ENCODE data around the gene PSME1.

Gene PSME1

GRCh38 chr14:24135834-24136683 lies at the start of gene PSME1:
Gene PSME1, plus strand, starts transcription at chr14:24136194. Its CDS starts 69 bp downstream, at chr14:24136263.
- peak; percentile 81 for DNase-seq (ENCODE audit: low spot score)

DNA sequence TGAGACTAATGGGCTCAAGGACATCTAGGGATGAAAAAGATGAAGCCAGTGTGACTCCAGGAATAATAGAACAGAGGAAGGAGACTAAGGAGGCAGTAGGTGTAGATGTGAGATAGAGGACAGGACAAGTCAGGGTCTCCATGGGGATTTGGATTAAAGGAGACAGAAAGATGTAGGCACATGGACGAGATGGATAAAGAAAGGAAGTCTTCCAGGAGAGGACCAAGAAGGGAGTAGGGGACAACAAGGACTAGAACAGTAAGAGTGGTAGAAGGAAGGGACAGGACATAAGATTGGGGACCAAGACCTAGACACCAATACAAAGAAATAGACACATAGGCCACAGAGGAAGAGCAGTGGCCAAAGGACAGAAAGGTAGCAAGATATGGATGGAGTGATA lies 49.0 kb upstream of the PSME1 start:
- no peak for DNase-seq (ENCODE audit: low spot score)

- DNase-seq (ENCODE audit: low spot score): no peak
These were observed 47.9 kb upstream of the PSME1 start for GRCh38 chr14:24088095-24088494.

DNA sequence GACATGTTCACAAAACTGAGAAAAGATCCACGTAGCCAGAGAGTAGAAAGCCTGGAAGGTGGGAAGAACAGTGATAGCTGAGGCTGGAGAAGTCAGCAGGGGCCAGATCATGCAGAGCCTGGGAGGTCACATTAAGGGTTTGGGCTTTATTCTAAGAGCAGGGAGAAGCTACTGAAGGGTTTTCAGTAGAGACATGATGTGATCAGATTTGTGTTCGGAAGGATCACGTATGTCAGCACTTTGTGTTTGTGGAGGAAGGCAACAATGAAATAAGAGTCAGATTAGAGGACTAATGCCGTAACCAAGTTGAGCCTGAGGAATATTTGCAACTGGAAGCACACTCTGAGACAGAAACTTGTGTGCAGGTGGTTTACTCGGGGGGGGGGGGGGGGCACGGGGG lies 46.1 kb upstream of the PSME1 start:
- DNase-seq (ENCODE audit: low spot score): no peak

GRCh38 chr14:24092110-24092504 lies 43.9 kb upstream of the PSME1 start:
- DNase-seq (ENCODE audit: low spot score): no peak

DNA sequence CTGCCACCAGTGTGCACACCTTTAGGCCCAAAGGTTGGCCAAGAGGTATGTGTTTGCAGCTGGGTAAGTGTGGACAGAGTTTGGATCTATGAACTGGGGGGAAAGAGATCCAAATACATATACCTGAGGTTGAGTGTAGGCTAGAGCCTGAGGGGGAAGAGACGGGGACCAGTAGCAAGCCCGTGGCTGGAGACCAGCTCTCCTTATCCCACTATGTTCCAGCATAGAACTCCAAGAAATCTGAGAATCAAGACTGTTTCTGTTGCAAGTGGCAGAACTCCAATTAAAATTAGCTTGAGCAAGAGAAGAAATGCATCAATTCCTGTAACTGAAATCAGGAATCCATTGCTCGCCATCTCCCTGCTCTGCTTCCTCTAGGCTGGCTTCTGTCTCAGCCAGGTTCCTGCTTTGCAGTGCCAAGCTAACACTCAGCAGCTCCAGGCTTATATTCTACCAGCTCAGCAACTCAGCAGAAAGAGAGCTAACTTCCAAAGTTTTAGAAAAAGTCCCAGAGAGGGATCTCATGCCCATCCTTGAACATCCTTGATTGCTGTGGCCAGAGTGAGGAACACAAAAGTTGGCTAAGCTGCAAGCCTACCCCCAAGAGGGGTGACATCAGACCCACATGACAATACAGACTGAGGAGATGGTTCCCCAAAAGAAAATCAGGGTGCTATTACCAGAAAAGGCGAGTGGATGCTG lies 43.3 kb upstream of the PSME1 start:
- no peak for DNase-seq (ENCODE audit: low spot score)

GRCh38 chr14:24093207-24093900 lies 42.6 kb upstream of the PSME1 start:
- no peak for DNase-seq (ENCODE audit: low spot score)

DNA sequence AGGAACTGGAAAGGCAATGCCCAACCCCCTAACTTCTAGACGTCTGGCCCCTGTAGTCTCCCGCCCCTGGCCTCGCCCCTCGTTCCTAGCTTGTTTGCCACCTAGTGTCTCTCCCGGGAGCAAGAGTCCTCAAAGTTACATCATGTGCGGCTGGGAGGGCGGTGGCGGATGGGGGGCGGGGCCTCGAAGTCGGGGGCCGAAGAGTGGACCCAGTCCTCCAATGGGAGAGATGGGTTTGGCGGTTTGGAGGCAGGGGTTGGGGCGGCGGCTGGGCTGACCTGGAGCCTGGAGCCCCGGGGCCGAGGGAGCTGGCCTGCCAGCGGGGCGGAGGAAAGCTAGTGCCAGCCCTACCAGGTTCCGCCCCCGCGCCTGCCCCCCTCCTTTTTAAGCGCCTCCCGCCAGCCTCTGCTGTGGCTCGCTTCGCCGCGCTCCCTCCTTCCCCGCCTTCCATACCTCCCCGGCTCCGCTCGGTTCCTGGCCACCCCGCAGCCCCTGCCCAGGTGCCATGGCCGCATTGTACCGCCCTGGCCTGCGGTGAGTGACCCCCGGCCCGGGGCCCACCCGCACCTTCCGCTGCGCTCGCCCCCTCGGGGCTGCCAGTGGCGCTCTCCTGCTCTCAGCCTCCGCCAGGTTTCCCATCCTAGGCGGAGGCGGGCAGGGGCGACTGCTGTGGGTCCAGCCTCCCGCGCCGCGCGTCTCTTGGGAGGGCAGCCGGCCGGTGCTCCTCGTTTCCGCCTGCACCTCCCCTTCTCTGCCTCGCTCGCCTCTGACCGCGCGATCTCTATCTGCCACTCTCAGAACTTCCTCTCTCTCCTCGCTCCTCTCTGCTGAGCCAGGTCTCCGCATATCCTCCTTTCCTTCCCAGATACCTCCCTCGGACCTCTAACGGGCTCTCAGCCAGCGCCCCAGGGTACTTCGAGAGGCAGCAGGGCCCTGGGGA lies 41.8 kb upstream of the PSME1 start, which contains the start of gene PCK2:
Gene PCK2, plus strand, starts transcription at position 411 of the 940 bp plus-strand sequence. Its CDS starts 95 bp downstream, at position 506.
- peak; percentile 96 for DNase-seq (ENCODE audit: low spot score)

DNA sequence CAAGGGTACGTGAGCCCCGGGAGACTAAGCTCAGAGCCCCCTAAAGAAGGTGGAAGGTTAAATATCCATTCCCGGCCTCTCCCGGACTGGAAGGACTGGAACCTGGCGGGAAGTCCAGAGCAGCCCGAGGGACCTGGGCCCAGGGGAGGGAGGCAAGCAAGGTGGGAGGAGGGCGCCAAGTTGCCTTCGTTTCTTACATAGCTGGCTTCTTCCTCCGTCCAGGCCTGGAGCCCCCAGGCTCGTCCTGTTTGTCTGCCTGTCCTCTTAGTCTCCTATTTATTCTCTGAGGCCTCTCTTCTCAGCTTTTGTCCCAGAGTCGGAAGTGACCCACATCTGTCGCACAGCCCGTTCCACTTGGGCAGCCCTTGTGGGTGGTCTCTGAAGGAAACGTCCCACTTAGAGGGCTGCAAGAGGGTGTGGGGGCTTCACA lies 41.1 kb upstream of the PSME1 start:
- DNase-seq (ENCODE audit: low spot score): no peak

DNA sequence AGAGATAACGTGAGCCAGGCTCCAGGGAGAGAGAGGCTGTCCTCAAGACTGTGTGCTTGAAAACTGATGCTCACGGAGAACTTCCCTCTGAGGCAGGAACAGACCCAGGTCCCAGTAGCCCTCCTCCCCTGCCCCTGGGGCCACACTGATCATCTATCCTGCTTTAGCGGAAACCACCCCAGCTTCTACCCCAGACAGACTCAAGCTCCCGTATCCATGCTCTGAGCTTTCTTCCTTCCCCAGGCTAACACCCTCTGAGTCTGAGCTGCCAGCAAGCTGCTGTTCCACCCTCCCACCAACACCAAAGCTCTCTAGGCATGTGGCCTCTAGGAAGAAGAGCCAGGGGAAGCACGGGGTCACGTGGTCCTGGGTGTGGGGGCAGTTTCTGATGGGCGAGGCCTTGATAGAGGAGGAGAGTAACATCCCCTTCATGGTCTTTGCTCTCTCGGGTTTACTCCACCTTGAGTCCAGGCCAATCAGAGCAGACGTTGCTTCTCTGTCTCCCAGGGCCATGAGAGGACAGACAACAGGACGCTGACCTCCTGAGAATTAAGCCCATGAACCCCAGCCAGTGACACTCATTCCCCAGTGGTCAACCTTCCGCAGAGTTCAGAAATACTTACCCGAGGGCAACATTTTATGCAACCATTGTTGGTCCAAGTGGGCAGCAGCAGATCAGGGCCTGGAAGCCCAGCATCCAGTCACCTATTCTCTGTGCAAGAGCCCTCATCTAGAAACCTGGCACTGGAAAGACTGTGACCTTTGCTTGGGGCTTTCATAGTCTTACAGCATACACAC lies 40.5 kb upstream of the PSME1 start:
- DNase-seq (ENCODE audit: low spot score): peak; percentile 85

GRCh38 chr14:24096545-24097181 lies 39.3 kb upstream of the PSME1 start:
- DNase-seq (ENCODE audit: low spot score): no peak

GRCh38 chr14:24098229-24098926 lies 37.6 kb upstream of the PSME1 start:
- no peak for DNase-seq (ENCODE audit: low spot score)

GRCh38 chr14:24098927-24099813 lies 36.8 kb upstream of the PSME1 start:
- DNase-seq (ENCODE audit: low spot score): no peak

DNA sequence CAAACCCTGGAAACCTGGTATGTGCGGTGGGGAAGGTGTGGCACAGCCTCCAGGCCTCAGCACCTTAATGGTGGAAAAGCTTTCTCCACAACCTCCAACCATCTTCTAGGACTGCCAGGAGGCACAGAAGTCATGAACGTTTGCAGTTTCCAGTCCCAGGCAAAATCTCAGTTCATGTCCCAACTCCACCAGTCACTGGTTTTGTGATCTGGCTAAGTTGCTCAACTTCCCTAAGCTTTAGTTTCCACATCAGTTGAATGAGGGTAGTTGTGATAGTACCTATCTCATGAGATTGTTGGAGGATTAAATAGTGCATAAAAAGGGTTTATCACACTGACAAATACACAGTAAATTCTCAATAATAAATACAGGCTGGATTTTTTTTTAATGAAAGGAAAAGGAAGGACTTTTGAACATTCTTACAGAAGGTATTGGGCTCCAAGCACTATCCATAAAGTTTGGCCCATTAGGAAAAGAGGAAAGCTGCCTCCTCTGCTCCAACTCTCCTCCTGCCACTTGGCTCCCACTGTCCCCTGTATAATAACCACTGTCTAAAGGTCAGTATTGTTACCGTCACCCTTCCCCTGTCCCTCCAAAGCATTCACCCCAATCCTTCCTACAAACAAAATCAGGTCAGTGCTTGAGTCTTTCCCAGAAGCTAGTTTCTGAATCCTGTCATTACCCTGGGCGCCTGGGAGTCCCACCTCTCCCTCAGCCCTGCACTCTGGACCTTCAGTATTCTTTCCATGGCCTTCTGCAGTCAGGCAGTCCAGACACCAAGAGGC lies 35.6 kb upstream of the PSME1 start:
- no peak for DNase-seq (ENCODE audit: low spot score)

GRCh38 chr14:24100982-24101494 lies 35.0 kb upstream of the PSME1 start:
- DNase-seq (ENCODE audit: low spot score): no peak

DNA sequence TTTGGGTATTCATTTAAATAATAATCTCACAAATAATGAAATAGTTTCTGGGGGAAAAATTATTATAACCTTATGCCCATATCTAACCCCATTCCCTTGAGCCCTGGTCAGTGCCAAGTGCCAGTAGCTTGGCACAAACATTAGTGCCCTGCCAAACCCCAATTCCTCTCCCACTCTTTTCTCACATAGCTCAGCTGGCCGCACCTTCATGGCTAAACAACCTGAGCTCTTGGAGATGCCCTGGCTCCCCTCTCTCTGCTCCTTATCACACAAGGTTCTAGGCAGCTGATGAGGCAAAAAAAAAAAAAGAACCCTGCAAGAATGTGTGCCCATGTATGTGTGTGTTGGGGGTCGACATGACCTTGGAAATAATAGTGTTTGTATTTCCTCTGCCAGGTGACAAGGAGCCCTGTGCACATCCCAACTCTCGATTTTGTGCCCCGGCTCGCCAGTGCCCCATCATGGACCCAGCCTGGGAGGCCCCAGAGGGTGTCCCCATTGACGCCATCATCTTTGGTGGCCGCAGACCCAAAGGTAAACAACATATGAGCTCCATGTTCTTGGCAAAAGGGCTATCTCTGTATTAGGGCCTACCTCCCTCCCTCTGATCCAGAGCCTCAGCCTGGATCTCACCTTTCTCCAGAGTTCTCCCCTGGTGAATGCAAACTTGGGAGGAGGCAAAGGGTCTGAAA lies 33.5 kb upstream of the PSME1 start:
- DNase-seq (ENCODE audit: low spot score): no peak

DNA sequence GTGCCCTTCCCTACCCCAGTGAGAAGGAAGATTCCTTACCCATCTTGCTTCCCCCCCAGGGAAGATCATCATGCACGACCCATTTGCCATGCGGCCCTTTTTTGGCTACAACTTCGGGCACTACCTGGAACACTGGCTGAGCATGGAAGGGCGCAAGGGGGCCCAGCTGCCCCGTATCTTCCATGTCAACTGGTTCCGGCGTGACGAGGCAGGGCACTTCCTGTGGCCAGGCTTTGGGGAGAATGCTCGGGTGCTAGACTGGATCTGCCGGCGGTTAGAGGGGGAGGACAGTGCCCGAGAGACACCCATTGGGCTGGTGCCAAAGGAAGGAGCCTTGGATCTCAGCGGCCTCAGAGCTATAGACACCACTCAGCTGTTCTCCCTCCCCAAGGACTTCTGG lies 32.5 kb upstream of the PSME1 start:
- no peak for DNase-seq (ENCODE audit: low spot score)
